Hematopoietic multipotent progenitor cell (in vitro differentiated cells): Measurements from ENCODE around the gene LPP. TPM values are rescaled to one million over a fixed set of nuclear protein-coding genes. Genes with fewer than 3 reads are reported as not detected.
"Not testable (repeated sequence)": the region's sequence is repeated elsewhere in the genome, so short reads cannot be mapped to it uniquely, and the experiment has no call there.

Source experiments
- DNase-seq, 3 donors: peaks; one replicate each; pipeline ENCODE4 v3.0.0-alpha.2; 2011 to 2015; ENCODE audit warnings: low read depth in 2 of 3, low spot score in 2 of 3
- total RNA-seq: library from RNA; depleted of rRNA; stranded (reverse); fragments of >200 nt; gene quantifications from one replicate; pipeline ENCODE4 v1.2.3, GENCODE V29; 2012

LPP gene
- total RNA-seq, 1 donor, result 11.6 TPM

DNA sequence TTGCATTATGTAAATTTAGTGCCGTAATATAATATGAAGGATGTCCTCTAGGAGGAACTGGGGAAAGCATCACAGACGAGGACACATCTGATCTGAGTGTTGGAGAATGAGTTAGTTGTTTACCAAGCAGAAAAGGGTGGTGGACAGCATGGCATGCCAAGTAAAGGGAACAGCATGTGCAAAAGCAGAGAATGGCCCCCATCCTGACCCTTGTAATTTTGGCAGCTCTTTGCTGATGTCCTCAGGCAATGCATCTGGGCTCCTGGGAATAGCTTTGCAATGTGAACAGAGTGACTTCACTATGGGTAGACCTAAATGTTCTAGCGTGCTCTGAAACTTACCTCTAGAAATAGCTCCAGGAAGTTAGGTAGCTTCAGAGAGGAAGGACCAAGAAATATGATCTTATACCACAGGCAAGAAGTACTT, 263.3 kb downstream of the LPP start:
- no peak for DNase-seq

- no peak for DNase-seq
Observed at GRCh38 chr3:188417766-188418165, 263.8 kb downstream of the LPP start.

- no peak for DNase-seq
Observed at GRCh38 chr3:188421151-188421821, 267.3 kb downstream of the LPP start.

DNA sequence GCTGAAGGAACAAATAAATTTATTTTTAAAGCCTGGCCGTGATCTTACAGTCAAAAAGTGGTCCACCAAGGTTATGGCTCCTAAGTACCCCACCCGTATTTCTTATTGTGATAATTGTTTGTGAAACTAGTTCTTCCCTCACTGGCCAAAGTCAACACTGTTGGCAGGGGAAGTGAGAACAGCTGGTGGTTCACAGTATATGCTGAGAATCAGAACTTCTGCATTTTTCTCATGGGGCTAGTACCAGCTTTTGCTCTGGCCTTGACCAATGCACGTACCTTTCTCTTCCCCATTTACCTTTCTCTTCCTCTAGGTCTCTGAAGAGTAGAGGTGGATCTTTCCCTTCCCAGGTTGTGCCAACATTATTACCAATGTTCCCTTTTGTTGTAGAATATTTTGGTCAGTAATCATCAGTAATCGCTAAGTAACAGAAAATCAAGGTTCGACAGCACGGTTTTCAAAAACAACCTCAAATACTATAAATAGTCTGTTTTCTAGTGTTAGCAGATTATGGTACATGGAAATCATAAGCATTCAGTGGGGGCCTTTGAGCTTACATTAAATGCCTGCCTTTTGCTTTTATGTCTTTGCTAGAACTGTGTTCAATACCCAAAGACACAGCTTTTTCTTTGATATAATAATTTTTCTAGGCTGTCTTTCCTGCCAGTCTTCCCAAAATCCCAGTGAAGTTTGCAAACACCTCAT, 268.0 kb downstream of the LPP start:
- peak in 2 of 3 donors; percentile 22 to 66 for DNase-seq

DNA sequence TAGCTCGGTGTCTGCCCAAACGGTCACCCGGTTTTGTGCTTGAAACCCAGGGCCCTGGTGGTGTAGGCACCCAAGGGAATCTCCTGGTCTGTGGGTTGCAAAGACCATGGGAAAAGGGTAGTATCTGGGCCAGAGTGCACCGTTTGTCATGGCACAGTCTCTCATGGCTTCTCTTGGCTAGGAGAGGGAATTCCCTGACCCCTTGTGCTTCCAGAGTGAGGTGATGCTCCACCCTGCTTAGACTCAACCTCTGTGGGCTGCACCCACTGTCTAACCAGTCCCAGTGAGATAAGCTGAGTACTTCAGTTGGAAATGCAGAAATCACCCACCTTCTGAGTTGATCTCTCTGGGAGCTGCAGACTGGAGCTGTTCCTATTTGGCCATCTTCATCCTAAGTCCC, 274.0 kb downstream of the LPP start:
- DNase-seq, result not testable (repeated sequence)

- no peak for DNase-seq
Observed at GRCh38 chr3:188431040-188431439, 277.1 kb downstream of the LPP start.

GRCh38 chr3:188431553-188431952, 277.6 kb downstream of the LPP start:
- DNase-seq, result no peak

- peak in 1 of 3 donors; percentile 43 for DNase-seq
Observed at GRCh38 chr3:188432802-188433520, 279.0 kb downstream of the LPP start.

- peak in 1 of 3 donors; percentile 23 for DNase-seq
Observed at GRCh38 chr3:188433521-188434150, 279.7 kb downstream of the LPP start.

DNA sequence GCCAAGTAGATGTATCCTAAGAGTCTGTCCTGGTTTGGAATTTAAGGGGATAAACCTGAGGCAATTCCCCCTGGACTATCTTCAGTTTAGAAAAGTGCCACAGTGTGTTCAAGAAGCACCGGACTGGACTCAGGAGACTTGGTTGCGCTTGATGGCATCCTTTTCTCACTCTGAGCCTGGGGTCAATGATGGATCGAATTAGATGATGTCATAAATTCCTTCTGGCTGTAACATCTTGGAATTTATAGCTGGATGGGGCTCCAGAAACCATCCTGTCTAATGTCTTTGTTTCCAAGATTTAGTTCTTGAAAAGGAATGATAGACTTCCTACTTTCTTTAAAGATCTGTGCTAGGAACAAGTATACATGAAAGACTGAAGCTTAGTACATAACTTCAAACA, 280.6 kb downstream of the LPP start:
- no peak for DNase-seq

DNA sequence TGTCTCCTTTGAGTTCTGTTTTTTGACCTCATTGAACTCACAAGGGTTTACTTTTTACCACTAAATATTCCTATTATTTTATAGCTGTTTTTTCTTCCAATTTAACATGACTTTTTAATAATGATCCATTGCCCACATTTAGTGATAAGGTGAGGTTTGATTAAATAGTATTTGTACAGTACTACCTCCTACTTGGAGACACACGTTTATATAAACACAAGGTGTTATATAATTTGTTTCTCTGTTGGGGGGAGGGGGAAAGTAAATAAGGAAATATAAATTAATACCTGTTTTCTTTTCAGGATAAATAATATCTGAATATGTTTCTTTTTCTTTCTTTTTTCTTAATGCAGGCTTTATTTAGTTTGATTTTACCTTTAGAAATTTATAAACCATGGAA, 281.3 kb downstream of the LPP start:
- no peak for DNase-seq

- DNase-seq, result no peak
Observed at GRCh38 chr3:188437926-188438325, 284.0 kb downstream of the LPP start.

DNA sequence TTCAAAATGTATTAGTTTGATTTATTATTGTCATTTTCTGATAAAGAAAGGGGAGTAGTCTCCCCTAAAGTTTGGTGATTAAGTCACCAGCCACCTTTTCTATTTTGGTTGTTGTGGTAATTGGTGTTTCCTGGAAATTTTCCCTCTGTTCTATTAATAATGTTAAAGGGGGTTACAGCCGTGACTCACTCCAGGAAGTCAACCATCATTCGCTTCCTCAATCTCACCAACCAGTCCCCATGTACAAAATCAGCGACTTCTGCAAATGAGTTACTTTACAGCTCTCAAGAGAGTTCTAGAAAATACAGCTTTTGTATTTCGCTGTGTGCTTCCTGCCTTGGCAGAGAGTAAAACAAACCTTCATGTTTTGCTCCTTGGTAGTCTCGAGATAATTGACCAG, 285.1 kb downstream of the LPP start:
- DNase-seq, result peak in 2 of 3 donors; percentile 87 to 92

- DNase-seq, result no peak
Observed at GRCh38 chr3:188440340-188440972, 286.5 kb downstream of the LPP start.

GRCh38 chr3:188442430-188442829, 288.5 kb downstream of the LPP start:
- DNase-seq, result no peak

DNA sequence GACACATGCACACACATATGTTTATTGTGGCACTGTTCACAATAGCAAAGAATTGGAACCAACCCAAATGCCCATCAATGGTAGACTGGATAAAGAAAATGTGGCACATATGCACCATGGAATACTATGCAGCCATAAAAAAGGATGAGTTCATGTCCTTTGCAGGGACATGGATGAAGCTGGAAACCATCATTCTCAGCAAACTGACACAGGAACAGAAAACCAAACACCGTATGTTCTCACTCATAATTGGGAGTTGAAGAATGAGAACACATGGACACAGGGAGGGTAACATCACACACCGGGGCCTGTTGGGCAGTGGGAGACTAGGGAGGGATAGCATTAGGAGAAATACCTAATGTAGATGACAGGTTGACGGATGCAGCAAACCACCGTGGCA, 291.2 kb downstream of the LPP start:
- not testable (repeated sequence) for DNase-seq

DNA sequence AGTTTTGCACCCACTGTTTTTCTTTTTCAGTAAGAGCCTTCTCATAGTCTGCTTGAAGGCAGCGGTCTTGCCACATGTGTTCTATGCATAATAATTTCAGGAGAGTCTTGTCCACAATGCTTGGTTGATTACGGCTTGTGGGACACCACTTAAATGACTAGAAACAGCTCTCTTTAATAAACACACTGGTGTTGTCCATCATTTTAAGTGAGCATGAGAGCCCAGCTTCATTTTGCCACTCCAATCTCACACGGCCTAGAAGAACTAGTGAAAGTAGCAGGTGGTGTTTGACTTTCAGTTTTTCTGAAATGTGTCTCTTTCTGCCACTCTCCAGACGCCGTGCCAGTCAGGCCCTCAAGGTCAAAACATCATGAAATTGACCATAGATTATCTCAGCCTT, 292.1 kb downstream of the LPP start:
- no peak for DNase-seq

- DNase-seq, result peak in 1 of 3 donors; percentile 34
Observed at GRCh38 chr3:188446766-188447165, 292.8 kb downstream of the LPP start.

GRCh38 chr3:188448813-188449212, 294.9 kb downstream of the LPP start:
- no peak for DNase-seq

- no peak for DNase-seq
Observed at GRCh38 chr3:188449421-188449820, 295.5 kb downstream of the LPP start.
